ENCODE data around the gene SEC24C.
"Not testable (repeated sequence)": the region's sequence is repeated elsewhere in the genome, so short reads cannot be mapped to it uniquely, and the experiment has no call there.

SEC24C gene

GRCh38 chr10:73795491-73795890 is 51.3 kb downstream of the SEC24C start:
- not testable (repeated sequence) for DNase-seq

DNA sequence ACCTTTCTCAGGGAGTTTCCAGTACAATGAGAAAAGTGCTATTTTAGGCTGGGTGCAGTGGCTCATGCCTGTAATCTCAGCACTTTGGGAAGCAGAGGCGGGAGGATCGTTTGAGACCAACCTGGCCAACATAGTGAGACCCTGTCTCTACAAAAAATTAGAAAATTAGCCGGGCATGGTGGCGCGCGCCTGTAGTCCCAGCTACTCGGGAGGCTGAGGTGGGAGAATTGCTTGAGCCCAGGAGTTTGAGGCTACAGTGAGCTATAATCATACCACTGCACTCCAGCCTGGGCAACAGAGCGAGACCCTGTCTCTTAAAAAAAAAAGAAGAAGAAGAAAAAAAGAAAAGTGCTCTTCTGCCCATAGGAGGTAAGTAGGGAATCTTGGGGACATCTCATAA is 51.9 kb downstream of the SEC24C start:
- DNase-seq, result not testable (repeated sequence)

DNA sequence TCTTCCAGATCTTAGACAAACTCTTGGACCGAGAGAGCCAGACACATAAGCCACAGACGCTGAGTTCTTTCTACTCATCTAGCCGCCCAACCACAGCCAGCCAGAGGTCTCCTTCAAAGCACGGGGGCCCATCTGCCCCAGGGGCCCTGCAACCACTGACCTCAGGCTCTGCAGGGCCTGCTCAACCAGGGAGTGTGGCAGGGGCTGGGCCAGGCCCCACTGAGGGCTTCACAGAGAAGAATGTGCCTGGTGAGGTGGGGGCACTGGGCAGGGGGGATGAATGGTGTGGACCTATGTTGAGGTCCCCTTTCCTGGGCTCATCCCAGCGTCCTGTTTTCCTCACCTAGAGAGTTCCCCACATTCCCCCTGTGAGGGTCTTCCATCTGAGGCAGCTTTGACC is 52.6 kb downstream of the SEC24C start:
- no peak for DNase-seq

- no peak for DNase-seq
These were observed 53.3 kb downstream of the SEC24C start for GRCh38 chr10:73797324-73798025.

GRCh38 chr10:73798087-73798486 is 53.9 kb downstream of the SEC24C start:
- no peak for DNase-seq

DNA sequence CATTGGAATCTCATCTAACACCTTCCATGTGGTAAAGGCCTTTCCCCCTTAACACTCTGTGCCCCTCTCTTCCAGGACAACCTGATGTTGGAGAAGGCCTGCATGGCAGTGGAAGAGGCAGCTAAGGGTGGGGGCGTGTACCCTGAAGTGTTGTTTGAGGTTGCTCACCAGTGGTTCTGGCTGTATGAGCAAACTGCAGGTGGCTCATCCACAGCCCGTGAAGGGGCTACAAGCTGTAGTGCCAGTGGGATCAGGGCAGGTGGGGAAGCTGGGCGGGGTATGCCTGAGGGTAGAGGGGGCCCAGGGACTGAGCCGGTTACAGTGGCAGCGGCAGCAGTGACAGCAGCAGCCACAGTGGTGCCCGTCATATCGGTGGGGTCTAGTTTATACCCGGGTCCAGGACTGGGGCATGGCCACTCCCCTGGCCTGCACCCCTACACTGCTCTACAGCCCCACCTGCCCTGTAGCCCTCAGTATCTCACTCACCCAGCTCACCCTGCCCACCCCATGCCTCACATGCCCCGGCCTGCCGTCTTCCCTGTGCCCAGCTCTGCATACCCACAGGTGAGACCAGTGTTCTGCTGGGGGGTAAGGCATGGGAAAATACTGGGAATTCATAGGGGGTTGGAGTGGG is 54.9 kb downstream of the SEC24C start:
- no peak for DNase-seq

GRCh38 chr10:73799899-73800559 is 55.9 kb downstream of the SEC24C start:
- DNase-seq, result no peak

DNA sequence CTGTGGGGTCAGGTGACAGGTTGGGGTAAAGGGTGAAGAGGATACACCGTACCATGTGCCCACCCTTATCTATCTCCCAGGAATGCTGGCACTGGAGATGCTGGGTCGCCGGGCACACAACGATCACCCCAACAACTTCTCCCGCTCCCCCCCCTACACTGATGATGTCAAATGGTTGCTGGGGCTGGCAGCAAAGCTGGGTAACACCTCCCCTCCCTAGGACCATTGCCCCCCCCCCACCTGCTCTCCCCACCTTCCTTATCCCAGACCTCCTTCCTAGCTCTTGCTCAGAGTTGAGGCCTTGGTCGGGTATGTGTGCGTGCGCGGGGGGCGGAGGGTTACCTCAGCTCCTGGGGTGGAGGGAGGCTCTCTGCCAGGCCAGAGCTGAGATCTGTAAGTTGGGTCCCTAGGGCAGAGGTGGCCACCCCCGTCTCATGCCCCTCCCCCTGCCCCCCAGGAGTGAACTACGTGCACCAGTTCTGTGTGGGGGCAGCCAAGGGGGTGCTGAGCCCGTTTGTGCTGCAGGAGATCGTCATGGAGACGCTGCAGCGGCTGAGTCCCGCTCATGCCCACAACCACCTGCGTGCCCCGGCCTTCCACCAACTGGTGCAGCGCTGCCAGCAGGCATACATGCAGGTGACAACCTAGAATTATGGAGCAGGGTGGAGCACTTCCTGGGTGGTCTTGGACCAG is 56.5 kb downstream of the SEC24C start:
- DNase-seq, result no peak

GRCh38 chr10:73801253-73801590 is 57.0 kb downstream of the SEC24C start:
- no peak for DNase-seq

DNA sequence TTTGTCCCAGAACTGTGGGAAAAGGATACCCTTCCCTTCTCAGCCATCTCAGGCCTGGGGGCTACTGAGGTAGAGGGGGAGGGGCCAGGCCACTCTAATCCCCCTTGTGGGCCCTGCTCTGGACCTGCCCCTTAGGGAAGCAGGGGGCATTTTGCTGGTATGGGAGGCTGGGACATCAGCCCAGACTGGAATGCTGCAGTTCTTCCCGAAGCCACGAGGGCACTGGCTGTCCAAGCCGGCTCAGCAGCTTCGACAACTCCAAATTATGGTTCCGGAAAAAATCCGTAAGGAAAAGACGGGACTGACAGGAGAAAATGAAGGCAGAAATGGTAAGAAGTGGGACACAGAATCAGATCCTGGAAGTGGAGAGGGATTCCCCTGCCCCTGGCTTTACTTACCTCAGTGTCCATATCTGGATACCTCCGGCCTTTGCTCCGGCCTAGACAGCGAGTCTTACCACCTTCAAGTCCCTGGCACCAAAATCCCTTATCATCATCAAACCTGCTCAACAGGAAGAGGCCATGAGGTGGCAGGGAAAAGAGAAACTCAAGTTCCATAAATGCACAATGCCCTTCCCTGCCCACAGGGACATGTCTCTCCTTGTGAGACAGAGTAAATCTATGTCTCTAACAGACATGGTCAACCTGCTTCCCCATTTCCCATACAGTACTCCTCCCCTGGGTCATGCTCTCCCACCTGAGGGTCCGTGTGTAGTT is 58.3 kb downstream of the SEC24C start:
- DNase-seq, result no peak

- no peak for DNase-seq
These were observed 59.6 kb downstream of the SEC24C start for GRCh38 chr10:73803680-73804286.

- no peak for DNase-seq
These were observed 62.2 kb downstream of the SEC24C start for GRCh38 chr10:73806176-73806950.

DNA sequence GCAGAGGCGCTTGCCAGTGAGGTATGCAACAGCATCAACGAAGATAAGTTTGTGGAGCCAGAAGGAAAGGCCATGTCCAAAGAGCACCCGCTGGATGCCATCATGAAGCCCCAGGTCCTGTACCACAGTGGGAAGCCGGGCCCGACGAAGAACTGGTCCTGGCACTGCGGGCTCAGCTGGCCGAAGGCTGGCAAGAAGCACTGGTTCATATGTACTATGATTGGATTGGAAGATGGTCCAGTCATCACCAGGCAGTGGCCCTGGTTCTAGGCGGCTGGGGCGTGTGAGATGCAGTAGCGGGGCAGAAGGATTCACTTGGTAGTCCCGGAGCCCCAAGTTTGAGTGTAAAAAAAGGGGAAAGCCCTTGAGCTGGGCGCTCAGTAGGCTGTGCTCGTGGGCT is 63.3 kb downstream of the SEC24C start:
- DNase-seq, result no peak

GRCh38 chr10:73808021-73808815 is 64.0 kb downstream of the SEC24C start:
- DNase-seq, result no peak

- no peak for DNase-seq
These were observed 65.1 kb downstream of the SEC24C start for GRCh38 chr10:73809061-73809818.

DNA sequence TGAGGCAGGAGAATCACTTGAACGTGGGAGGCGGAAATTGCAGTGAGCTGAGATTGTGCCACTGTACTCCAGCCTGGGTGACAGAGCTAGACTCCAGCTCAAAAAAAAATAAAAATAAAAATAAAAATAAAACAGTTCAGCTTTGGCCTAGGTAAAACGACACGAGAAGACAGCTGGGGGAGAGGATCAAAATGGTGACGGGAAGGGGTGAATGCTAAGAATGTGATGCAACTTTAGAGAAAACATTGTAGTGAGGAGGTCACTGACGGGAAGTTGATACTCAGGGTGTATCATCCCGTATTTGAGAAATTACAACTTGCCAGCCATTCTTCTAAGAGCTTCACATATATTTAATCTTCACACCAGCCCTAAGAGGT is 66.2 kb downstream of the SEC24C start:
- no peak for DNase-seq

DNA sequence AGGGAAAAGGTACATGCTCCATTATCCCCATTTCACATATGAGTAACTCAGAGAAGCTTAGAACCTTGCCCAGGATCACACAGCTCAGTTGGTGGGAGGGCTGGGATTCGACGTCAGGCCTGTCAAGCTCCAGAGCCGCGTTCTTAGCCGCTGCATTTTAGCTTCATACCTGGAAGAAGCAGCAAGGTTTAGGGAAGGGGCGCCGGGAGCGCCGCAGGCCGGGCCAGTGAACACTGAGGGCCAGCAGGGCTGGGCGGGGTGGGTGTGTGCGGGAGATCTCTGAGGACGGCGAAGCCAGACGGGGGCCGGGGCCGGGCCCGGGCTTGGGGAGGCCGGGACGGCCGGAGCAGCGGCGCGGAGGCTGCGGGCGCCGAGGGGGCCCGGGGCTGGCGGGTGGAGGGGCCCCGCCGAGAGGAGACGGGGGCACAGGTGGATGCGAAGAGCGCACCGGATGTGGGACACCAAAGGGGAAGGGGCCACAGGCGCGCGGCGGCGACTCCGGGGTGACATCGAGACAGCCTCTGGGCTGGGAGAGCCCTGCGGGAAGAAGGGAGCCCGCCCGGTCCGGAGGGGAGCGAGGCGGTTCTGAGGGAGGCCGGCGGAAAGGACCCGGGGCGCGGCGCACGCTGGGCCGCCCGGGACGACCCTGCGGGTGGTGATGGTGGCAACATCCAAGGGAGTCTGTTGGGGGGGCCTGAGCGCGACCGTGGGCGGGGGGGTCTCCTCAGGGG is 66.7 kb downstream of the SEC24C start:
- DNase-seq, result no peak

DNA sequence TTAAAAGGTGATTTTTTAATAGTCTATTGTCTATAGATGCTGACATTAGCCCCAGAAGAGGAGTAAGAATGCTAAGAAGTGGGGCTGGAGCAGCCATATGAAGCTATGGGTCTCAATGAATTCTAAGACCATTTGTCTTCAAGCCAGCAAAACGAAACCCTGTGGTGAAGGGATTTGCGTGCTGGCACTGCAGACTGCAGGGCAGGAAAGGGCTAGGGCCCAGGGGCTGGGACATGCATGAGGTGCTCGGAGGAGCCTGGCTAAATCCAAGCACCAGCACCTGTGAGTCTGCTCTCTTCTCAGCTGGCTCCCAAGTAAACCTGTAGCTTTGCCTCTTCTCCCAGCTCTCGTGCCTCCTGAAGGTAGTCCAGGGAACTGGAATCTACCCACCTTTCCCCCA is 68.5 kb downstream of the SEC24C start:
- no peak for DNase-seq

- DNase-seq, result no peak
These were observed 69.2 kb downstream of the SEC24C start for GRCh38 chr10:73813333-73813732.
